HG02981 (cell line): ENCODE measurements around the gene NFILZ.

Experiments used
- ATAC-seq: cut with Tn5 transposase; IDR thresholded peaks from one replicate; pipeline ENCODE4 v1.9.1; 2021; ENCODE audit warnings: mild to moderate bottlenecking, moderate library complexity; ENCODE audit not compliant: unreplicated experiment

Gene NFILZ

DNA sequence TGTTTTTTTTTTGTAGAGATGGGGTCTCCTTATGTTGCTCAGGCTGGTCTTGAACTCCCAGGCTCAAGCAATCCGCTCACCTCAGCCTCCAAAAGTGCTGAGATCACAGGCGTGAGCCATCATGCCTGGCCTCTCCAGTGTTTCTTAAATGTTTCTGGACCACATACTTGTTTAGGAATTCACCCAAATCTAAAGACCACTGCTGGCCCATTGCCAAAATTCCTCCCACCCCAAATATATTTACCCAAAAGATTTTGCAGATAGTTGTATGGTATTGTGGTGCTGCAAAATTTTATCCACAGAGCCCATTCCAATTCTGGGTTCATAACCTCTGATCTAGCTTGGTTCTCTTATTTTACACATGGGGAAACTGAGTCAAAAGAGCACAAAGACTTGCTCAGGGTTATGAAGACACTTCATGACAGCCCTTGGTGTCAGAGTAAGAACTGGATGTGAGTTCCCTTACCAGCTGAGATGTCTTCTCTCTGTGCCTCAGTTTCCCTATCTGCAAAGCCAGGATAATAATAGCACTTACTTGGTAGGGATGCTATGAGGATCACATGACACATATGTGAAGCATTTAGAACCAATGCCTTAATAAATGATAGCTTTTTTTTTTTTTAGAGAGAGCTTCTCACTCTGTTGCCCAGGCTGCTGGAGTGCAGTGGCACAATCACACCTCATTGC lies 10.9 kb downstream of the NFILZ start:
- ATAC-seq, result no peak

DNA sequence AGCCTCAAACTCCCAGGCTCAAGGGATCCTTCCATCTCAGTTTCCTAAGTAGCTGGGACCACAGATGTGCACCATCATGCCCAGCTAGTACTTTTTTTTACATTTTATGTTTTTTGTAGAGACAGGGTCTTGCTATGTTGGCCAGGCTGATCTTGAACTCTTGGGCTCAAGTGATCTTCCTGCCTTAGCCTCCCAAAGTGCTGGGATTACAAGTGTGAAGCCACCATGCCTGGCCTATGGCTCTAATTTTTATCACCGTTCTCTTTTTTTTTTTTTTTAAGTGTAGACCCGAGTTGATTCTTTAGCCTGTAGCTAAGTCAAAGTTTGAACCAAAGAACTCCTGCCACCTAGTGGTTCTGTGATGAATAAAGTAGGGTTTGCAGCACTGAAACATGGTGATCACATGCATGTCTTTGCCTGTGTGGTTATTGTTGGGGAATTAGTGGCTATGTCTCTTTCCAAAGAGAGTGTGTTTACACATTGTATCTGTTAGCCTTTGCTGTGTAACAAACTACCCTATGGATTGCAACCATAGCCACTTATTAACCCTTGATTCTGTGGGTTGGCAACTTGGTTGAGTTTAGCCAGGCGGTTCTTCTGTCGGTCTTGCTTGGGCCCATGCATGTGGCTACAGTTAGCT lies 11.6 kb downstream of the NFILZ start:
- no peak for ATAC-seq

DNA sequence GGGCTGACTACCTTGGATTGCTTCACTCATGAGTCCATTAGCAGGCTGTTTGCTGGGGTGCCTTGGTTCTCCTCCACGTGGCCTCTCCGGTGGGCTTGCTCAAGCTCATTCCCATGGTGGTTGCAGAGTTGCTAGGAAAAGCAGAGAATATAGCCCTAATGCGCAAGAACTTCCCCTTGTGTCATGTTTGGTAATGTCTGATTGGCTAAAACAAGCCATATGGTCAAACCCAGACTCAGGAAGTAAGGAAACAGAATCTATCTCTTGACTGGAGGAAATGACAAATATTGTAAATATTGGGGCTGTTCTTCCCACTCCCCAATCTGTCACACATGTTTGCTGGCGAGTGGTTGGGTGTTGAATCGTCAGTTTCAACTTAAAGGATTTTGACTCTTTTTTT lies 12.1 kb downstream of the NFILZ start:
- no peak for ATAC-seq

DNA sequence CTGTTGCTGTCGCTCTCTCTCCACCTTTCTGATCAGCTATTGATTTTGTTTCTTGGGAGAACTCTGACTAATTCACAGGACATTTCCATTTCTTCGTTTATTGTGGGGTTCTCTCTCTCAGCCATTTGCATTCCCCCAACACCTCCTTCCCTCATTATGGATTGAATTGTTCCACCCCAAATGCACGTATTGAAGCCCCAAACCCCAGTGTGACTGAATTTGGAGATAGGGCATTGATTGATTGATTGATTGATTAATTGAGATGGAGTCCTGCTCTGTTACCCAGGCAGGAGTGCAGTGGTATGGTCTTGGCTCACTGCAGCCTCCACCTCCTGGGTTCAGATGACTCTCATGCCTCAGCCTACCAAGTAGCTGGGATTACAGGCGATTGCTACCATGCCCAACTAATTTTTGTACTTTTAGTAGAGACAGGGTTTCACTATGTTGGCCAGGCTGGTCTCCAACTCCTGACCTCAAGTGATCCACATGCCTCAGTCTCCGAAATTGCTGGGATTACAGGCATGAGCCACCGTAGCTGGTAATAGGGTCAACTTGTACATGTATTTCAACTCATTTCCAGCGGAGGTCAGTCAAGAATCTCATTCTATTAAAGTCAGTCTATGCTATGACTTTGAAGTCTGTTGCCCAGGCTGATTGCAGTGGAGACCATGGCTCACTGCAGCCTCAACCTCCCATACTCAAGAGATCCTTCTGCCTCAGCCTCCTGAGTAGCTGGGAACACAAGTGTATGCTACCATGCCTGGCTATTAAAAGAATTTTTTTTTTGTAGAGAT lies 13.6 kb downstream of the NFILZ start:
- ATAC-seq, result no peak

DNA sequence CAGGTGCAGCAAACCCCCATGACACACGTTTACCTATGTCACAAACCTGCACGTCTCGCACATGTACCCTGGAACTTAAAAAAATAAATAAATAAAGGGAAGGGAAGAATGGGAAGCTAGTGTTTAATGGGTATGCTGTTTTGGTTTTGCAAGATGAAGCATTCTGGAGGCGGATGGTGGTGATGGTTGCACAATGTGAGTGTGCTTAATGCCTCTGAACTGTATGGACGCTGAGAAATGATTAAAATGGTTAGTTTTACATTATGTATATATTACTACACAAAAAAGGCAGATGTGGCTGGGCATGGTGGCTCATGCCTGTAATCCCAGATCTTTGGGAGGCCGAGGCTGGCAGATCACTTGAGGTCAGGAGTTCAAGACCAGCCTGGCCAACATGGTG lies 17.8 kb downstream of the NFILZ start:
- no peak for ATAC-seq

DNA sequence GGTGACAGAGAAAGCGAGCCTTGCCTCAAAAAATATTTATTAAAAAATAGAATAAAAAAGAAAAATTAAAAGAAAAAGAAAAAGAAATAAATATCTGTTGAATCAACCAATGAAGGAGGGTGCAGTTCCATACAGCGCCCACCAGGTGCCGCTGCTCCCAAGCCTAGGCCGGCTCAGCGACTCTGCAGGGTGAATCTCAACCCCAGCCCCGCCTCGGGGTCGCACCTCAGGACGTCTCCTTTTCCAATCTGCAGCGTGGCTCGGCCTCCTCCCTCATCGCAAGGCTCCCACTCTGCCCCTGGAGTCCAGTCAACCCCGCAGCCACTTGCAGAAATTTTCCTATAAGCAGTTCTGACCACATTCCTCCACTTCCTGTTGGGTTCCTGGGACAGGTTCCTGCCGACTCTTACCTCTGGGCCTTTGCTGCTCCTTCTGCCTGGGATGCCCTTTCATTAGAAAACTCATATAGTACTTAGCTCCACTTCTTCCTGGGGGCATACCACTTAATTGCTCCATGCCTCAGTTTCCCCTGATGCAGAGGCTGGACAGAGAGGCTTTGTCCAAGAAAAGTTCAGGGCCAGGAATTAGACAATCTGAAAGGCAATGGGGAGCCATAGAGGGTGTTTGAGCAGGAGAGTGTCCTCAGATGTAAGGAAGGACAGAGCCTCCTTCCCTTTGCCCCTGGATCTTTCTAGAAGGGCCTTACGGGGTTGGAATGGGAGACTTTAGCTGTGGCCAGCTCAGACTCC lies 24.3 kb downstream of the NFILZ start:
- ATAC-seq, result no peak

DNA sequence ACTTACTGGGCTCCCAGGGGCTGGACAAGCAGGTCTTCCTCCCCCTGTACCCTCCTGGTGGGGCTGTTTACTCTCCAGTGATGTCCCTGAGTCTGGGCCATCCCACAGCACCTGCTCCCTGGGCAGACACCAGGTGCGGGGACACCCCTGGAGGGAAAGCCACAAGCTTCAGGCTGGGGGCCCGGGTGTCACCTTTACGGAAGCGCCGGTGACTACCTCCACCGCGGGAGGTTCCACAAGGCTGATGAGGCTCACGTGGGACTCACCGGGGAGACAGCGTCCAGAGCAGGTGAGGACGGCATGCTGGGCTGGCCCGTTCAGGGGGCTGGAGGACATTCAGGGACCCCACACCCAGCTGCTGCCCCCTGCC lies 24.9 kb downstream of the NFILZ start:
- ATAC-seq, result no peak

DNA sequence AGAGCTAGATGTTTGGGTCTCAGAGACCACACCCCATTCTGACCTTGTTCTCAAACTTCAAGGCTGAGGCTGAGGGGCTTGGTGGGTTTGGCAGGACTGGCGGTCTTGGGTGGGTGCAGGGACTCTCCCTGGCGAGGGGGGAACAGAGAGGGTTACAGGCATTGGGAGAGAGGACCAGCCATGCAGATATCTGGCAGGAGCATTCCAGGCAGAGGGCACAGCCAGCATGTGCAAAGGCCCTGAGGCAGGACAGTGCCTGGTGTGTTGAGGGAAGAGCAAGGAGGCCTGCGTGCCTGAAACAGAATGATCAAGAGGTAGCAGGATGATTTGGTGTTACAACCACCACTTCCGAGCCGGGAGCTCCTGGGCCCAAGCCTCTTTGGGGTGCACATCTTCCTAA lies 27.4 kb downstream of the NFILZ start:
- ATAC-seq, result no peak

DNA sequence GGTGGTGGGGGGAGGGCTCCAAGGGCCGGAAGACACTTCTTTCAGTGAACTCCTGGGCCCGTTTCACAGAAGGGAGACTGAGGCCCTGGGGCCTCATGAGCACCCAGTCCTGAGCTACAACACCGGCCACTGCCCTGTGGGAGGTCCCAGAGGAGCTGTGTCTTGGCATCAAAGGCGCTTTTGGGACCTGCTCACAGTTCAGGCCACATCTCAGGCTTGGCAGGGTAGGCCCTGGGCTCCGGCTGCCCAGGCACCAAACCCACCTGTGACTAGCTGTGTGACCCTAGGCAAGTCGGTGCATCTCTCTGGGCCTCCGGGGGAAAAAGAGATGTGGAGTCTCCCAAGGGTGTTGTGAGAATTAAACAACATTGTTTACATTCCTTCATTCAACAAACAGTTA lies 29.5 kb downstream of the NFILZ start:
- no peak for ATAC-seq

DNA sequence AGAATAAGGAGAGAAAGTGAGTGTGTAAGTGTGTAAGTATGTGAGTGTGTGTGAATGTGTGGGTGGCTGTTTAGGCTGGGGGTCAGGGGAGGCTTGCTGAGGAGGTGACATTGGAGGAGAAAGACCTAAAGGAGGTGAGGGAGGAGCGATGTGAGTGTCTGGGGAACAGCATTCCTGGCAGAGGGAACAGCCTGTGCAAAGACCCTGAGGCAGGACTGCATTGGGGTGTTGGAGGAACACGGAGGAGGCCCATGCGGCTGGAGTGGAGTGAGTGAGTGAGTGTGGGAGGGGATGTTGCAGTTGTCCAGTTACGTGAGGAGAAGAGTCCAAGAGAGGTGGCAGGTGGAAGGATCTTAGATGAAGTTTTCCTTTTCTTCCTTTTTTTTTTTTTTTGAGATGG lies 31.8 kb downstream of the NFILZ start:
- ATAC-seq, result no peak

DNA sequence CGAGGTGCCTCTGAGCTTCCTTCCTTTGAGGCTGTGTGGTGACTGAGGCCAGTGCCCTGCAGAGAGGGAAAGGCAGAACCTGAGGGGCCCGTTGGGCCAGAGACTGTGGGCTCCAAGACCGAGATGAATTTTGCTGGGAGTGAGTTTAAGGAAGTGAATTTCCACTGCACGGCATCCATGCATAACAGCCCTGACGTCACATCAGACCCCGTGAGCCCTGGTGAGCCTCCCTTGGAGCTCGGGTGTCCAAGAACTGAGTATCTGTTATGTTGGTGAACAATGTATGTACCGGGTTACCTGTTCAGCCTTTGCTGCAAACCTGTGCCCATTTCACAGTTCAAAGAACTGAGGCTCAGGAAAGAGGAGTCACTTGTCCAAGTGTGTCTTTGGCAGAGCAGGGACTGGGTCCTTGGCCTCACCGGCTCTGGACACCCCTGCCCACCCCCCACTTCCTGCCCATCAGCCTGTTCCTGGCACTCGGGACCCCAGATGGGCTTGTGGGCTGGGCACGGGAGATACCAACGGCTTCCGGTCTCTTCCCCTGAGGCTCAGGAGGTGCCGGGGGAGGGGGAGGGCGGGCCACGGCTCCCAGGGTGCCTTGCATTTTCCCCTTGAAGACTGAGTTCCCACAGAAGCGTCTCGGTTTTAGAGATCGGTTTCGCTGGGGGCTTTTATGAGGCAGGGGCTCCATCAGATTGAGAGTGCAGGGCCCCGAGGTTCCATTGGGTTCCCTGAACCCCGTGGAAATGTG lies 33.7 kb downstream of the NFILZ start:
- ATAC-seq, result no peak

DNA sequence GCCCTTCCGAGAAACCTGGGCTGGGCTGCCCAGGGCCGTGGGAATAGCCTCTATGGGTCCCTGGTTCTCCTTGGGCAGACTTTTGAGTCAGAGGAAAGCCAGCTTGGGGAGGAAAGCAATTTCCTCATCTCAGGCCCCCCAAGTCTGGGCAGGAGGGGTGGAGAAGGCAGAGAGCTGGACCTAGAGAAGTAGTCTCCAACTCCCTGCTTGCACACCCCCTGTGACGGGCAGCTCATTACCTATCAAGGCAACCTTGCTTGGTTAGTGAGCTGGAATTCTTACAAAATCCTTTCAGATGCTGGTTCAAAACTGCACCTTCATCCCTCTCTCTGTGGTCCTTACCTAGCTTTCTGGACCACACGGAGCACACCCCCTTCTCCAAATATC lies 34.2 kb downstream of the NFILZ start:
- ATAC-seq, result no peak

DNA sequence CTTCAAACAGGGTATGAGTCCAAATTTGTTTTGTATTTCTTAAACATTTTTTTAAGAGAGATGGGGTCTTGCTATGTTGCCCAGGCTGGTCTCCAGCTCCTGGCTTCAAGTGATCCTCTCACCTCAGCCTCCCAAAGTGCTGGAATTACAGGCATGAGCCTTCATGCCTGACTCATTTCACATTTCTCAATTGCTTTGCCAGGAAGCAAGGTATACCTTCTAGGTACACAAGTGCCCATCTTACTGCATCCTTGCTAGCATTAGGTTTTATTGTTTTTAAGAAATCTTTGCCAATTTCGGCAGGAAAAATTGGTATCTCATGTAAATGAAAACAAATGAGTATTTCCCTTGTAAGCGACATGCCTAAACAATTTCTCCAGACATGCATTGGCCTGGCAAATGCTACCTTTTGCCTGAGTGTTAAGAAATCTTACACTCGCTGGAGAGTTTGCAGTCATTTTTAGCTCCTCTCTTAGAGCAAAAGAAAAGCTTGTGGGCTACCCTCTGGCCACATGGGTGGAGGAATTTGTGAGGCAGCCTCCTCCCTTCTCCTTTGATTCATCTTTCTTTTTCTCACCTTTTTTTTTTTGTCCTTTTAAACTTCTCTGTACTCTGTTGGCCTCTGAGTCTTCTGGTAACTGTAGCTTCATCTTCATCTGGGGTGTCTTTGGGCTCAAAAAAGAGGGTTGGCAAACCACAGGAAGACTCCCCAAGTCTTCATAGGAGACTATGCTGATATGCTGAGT lies 35.2 kb downstream of the NFILZ start:
- ATAC-seq, result no peak

DNA sequence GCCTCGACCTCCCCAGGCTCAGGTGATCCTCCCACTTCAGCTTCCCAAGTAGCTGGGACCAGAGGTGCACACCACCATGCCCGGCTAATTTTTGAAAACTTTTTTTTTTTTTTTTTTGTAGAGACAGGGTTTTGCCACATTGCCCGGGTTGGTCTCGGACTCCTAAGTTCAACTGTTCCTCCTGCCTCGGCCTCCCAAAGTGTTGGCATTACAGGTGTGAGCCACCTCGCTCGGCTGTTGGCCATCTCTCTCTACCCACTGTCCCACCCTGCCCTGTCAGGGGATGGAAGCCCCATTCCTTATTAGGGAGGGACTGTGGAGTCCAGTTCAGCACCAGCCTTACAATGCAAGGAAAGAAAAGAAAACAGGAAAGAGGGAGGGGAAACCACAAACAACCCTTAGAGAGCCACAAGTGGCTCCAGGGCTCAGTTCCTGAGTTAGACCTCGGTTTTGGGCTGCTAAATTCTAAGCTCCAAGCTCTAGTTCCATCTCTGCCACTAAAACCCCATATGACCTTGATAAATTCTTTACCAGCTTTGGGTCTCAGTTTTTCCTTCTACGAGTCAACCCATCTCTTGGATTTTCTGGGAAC lies 36.5 kb downstream of the NFILZ start:
- no peak for ATAC-seq

DNA sequence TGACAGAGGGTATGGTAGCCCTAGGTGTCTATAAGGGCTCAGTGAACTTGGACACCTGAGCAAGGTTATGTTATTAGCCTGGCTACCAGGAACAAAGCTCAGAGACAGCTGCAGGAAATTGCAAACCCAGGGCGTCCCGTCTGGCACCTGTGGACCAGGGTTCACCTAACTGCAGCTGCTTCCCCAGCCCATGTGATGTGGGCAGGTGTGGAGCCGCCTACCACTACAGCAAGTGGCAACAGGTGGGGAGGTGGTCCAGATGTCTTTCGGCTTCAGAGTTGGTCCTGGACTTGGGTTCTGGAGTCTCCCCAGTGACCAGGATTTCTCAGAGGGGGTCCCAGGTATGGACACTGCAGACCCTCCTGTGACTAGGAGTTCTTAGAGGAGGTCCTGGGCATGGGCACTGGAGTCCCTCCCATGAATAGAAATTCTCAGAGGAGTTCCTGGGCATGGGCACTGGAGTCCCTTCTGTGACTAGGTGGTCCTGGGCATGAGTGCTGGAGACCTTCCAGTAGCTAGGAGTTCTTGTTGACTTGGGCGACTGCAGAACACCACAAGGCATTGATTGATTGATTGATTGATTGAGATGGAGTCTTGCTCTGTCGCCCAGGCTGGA lies 43.0 kb downstream of the NFILZ start:
- ATAC-seq, result no peak

DNA sequence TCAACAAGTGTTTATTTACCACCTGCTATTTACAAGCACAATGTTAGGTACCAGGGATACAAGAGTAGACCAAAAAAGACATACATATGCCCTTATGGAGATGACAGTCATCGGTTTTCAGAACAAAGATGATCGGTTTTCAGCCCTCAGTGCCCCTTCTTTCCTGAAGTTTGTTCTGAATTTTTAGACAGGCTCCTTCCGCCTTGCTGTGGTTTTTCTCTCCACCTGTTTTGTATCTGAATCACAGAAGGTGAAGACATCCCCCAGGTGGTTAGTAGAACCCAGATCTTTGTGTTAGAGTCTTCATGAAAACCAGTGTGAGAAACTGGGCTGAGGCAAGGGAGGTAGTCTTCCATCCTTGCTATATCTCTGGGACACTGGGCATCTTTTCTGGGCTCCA lies 44.6 kb downstream of the NFILZ start:
- ATAC-seq, result no peak

DNA sequence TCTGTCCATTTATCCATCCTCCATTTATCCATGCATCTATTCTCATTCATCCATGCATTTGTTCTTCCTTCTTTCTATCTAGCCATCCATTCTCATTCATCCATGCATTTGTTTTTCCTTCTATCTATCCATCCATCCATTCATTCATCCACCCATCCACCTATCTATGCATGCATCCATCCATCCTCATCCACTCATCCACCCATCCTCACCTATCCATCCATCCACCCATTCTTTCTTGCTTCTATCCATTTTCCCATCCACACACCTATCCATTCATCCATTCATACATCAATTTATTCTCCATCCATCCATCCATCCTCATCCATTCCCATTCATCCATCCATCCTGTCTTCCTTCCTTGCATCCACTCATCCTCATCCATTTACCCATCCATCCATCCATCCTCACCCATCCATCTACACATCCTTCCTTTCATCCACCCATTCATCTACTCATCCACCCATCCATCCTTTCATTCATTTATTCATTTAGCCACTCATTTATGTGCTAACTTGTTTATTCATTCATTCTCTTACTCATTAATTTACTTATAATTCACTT lies 47.9 kb downstream of the NFILZ start:
- ATAC-seq, result no peak
